Measurements from ENCODE around the gene CLPTM1. TPM values are rescaled to one million over a fixed set of nuclear protein-coding genes. Genes with fewer than 3 reads are reported as not detected.
A peak's percentile ranks its signal among the peaks of the same experiment; 100 is the strongest.

CLPTM1 gene
- total RNA-seq, 2 donors from 2014 or later, result 63.1 to 69.3 TPM

- no peak for TF ChIP-seq CTCF (IDR thresholded peaks at IDR 0.05)
- Histone ChIP-seq H3K4me1 (ENCODE audit: control insufficient read depth in 1 of 2, low read depth in 2 of 2) (peaks cover 5 to 12% of the 10 kb centered on the region in 2 donors), H3K27ac (peak within 1 kb of the TSS; percentile 99), H3K27me3 (replicated peaks; ENCODE audit: insufficient read depth) (no peaks in the 10 kb centered on the region), H3K9me3 (no peaks in the 10 kb centered on the region), H3K36me3 (no peaks in the 10 kb centered on the region), H3K4me3 (peak within 1 kb of the TSS; percentile 100)
- ATAC-seq (ENCODE audit: insufficient number of reproducible peaks, low FRiP score, low read depth), result peak; percentile 66
- peak; percentile 78 for DNase-seq (ENCODE audit: low spot score)
Measured at GRCh38 chr19:45001087-45001739, 46.0 kb downstream of the CLPTM1 start, which contains the start of gene RELB. TSS of gene RELB (plus strand) at chr19:45001464. CDS start at chr19:45001580, 116 bp downstream.

GRCh38 chr19:45003485-45003884 lies 48.3 kb downstream of the CLPTM1 start:
- no peak overlapping the region for H3K4me3 ChIP-seq
- no peak for TF ChIP-seq CTCF (IDR thresholded peaks at IDR 0.05)
- peaks cover 5 to 12% of the 10 kb centered on the region in 2 donors for H3K4me1 ChIP-seq (ENCODE audit: control insufficient read depth in 1 of 2, low read depth in 2 of 2)
- DNase-seq (ENCODE audit: low spot score), result no peak
- no peaks in the 10 kb centered on the region for H3K9me3 ChIP-seq
- no peak for ATAC-seq (ENCODE audit: insufficient number of reproducible peaks, low FRiP score, low read depth)
- H3K27me3 ChIP-seq (replicated peaks; ENCODE audit: insufficient read depth), result no peaks in the 10 kb centered on the region
- peaks cover under 1% of the 10 kb centered on the region for H3K36me3 ChIP-seq
- H3K27ac ChIP-seq, result no peak overlapping the region

GRCh38 chr19:45005787-45006186 lies 50.6 kb downstream of the CLPTM1 start:
- no peak for ATAC-seq (ENCODE audit: insufficient number of reproducible peaks, low FRiP score, low read depth)
- no peak overlapping the region for H3K4me3 ChIP-seq
- no peak for TF ChIP-seq CTCF (IDR thresholded peaks at IDR 0.05)
- peaks cover 3% of the 10 kb centered on the region for H3K36me3 ChIP-seq
- no peak for DNase-seq (ENCODE audit: low spot score)
- no peaks in the 10 kb centered on the region for H3K9me3 ChIP-seq
- no peak overlapping the region for H3K27ac ChIP-seq
- H3K4me1 ChIP-seq (ENCODE audit: control insufficient read depth in 1 of 2, low read depth in 2 of 2), result peaks cover 5 to 10% of the 10 kb centered on the region in 2 donors
- H3K27me3 ChIP-seq (replicated peaks; ENCODE audit: insufficient read depth), result no peaks in the 10 kb centered on the region

- ATAC-seq (ENCODE audit: insufficient number of reproducible peaks, low FRiP score, low read depth) (no peak), DNase-seq (ENCODE audit: low spot score) (no peak)
- Histone ChIP-seq H3K36me3 (peaks cover 13% of the 10 kb centered on the region), H3K27me3 (replicated peaks; ENCODE audit: insufficient read depth) (no peaks in the 10 kb centered on the region), H3K9me3 (no peaks in the 10 kb centered on the region), H3K27ac (no peak overlapping the region), H3K4me1 (ENCODE audit: control insufficient read depth in 1 of 2, low read depth in 2 of 2) (no peaks in the 10 kb centered on the region), H3K4me3 (no peak overlapping the region)
- TF ChIP-seq CTCF (IDR thresholded peaks at IDR 0.05), result no peak
Measured at GRCh38 chr19:45008552-45008951, 53.4 kb downstream of the CLPTM1 start.

GRCh38 chr19:45009625-45010255 lies 54.6 kb downstream of the CLPTM1 start:
- DNase-seq (ENCODE audit: low spot score), result no peak

More at GRCh38 chr19:45009625-45010255, 54.6 kb downstream of the CLPTM1 start:
- no peak overlapping the region for H3K27ac ChIP-seq
- H3K36me3 ChIP-seq, result peaks cover 13% of the 10 kb centered on the region
- no peak for TF ChIP-seq CTCF (IDR thresholded peaks at IDR 0.05)
- no peaks in the 10 kb centered on the region for H3K4me1 ChIP-seq (ENCODE audit: control insufficient read depth in 1 of 2, low read depth in 2 of 2)
- no peak overlapping the region for H3K4me3 ChIP-seq
- no peaks in the 10 kb centered on the region for H3K27me3 ChIP-seq (replicated peaks; ENCODE audit: insufficient read depth)
- no peak for ATAC-seq (ENCODE audit: insufficient number of reproducible peaks, low FRiP score, low read depth)
- H3K9me3 ChIP-seq, result no peaks in the 10 kb centered on the region
